DMS79 treated with DMSO at 0.1 percent for 48 hours (cell line): ENCODE results near the gene KISS1R.

Experiments
- DNase-seq: peaks from one replicate; lab custom pipeline; 2025; lab: John Stamatoyannopoulos, UW

Gene KISS1R

GRCh38 chr19:938233-938923, 21.2 kb downstream of the KISS1R start:
- DNase-seq: no peak

- DNase-seq: no peak
These were observed 22.3 kb downstream of the KISS1R start for GRCh38 chr19:939439-939838.

GRCh38 chr19:939922-940321, 22.8 kb downstream of the KISS1R start:
- no peak for DNase-seq

- peak; percentile 77 for DNase-seq
These were observed 23.6 kb downstream of the KISS1R start for GRCh38 chr19:940591-941291.

GRCh38 chr19:941292-942132, 24.4 kb downstream of the KISS1R start:
- DNase-seq: no peak

GRCh38 chr19:942133-942645, 25.1 kb downstream of the KISS1R start:
- DNase-seq: no peak

GRCh38 chr19:943551-944170, 26.5 kb downstream of the KISS1R start:
- DNase-seq: no peak

GRCh38 chr19:944171-944567, 27.0 kb downstream of the KISS1R start:
- no peak for DNase-seq

- peak; percentile 68 for DNase-seq
These were observed 27.6 kb downstream of the KISS1R start for GRCh38 chr19:944663-945241.

- DNase-seq: no peak
These were observed 28.5 kb downstream of the KISS1R start for GRCh38 chr19:945401-946252.

- DNase-seq: no peak
These were observed 30.1 kb downstream of the KISS1R start for GRCh38 chr19:947090-947706.

GRCh38 chr19:947707-948539, 30.8 kb downstream of the KISS1R start:
- no peak for DNase-seq

- no peak for DNase-seq
These were observed 31.8 kb downstream of the KISS1R start for GRCh38 chr19:948842-949496.

GRCh38 chr19:950352-951066, 33.4 kb downstream of the KISS1R start:
- DNase-seq: no peak

- no peak for DNase-seq
These were observed 35.0 kb downstream of the KISS1R start for GRCh38 chr19:952049-952679.

- DNase-seq: no peak
These were observed 35.7 kb downstream of the KISS1R start for GRCh38 chr19:952680-953444.
